Stimulated activated CD4-positive, alpha-beta T cell treated with anti-CD3 and anti-CD28 coated beads, Interleukin-2, amount 100 ng/mL, for 48 hours (primary cell): ENCODE results near the gene ARHGEF38.

Experiments used
- DNase-seq, 2 donors: peaks; one replicate each; pipeline ENCODE4 v3.0.0-alpha.2; 2020

The ARHGEF38 gene

DNA sequence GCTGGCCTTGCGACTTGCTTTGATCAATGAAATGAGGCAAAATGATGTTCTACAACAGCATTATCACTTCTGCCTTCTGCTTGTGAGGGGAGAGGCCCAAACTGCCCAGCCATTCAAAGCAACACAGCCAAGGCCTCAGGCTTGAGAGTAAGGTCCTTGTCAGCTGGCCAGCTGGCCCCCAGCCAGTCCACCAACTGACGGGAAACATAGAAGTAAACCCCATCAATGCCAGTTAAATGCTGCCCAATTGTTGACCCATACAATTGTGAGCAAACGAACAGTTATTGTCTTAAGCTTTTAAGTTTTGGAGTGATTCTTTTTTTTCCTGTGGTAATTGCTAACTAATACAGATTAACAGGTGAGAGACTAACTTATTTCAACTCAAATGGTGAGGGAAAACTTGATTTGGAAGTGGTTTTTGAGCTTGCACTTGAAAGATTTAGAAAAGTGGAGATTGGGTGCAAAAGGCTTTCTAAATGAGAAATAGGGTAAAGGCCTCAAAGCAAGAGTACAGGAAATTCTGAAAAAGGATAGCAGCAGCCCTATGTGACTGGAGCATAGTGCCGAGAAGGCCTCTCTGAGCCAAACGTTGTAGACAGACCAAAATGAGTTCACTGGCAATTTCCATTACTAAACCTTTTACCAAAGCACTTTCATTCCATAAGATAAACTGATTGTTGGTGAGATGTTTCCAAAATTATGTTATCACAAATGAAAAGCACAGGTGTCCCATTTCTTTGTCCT is 66.9 kb downstream of the ARHGEF38 start:
- no peak for DNase-seq

DNA sequence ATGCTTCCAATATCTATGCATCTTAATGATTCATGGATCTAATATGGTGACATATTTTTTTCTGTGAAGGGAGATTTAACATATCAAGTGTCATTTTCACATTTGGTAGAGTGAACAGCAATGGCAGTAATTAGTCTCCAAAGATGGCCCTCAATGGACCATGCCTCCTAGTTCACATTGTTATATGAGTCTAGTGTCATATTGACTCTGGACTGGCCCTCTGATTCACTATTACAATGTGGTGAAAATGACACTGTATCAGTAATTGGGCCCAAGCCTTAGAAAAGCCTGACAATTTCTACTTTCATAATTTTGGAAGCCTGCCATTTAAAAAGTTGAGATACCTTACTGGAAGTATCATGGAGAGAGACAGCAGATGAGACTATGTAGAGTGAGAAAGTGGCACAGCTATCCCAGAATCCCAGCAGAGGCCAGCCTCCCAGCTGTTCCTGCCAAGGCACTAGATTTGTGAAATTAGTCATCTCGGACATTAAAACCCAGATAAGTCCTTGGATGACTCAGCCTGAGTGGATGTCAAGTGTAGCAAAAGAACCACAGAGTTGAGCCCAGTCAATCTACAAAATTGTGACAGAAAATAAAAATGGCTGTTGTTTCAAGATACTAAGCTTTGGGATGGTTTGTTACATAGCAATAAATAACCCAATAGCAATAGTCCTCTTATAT is 68.4 kb downstream of the ARHGEF38 start:
- no peak for DNase-seq

DNA sequence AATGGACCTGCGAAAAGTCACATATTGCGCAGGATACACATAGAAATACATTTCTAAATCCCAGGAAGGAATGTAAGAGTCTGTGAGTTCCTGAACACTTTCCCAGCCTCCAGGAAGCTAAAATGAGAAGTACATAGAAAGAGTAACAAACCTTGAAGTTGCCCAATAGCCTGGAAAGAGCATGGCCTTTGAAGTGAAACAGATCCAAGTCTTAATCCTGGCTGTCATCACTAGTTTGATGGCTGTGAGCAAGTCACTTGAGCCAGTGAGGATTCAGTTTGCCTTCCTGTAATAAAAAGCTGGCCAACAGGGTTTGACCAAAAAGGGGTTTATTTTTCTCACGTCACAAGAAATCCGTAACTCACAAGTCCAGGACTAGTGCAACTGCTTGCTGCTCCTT is 69.8 kb downstream of the ARHGEF38 start:
- DNase-seq = no peak

DNA sequence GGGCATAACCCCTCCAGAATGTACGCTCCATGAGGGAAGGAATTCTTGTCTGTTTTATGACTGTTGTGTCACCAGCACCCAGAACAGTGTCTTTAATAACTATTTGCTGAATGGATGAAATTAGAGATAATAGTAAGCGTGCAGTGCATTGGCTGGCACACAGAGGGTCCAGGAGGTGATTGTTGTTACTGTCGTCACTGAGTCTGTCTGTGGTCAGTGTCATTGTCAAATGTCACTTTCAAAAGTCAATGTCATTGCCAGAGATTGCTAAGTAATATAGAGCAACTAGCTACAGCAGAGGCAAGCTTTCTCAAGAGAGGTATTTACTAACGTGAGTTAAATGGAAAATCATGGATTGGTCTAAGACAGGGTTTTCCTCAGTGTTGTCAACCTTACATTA is 70.7 kb downstream of the ARHGEF38 start:
- no peak for DNase-seq

DNA sequence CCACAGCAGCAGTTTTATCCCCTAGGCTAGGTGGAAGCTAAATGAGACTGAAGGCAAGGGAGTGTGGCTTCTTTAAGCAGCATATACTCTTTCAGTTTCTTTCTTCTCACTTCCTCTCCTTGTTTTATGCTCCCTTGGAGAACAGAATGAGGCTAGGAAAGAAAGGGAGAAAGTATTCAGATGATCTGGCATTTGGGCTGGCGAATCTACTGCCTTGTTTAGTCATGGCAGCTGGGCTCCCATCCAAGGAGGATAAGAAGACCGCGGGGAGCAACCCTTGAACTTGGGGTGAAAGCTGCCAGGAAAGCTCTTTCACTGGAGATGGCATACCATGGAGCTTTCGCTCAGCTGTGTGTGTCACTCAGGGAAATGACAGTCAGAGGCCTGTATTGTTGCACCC is 72.1 kb downstream of the ARHGEF38 start:
- DNase-seq = no peak

DNA sequence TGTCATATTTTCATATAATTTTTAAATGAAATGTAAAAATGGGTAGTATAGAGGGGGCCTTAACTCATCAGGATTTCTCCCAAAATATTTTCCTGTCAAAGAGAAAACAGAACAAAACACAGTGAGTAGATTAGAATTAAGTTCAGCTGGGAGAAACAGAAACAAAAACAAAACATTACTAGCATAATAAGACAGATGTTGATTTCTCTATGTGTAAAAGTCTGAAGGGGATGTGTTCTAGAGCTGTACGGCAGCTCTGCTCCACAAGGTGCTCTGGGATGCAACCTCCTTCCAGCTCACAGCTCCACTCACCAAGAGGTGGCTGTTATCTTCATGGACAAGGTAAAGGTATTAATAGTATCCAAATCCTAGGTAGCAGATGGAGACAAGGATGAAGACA is 72.8 kb downstream of the ARHGEF38 start:
- no peak for DNase-seq

DNA sequence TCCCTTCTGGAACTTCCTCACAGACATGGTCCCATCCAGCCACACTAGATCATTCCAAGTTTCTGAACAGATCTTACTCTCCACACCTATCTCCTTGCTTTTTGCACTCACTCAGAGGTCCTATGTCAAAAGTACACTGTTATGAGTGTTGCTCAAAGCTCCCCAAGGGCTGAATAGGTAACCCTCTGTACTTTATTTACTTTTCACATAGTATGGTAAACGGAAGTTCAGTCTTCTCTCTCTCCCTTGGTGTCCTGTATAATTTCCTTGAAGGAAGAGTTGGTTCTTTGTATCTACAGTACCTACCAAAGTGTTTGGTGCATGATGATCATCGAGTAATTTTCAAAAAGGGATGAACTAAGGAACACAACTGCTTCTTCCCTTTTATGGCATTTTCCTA is 74.4 kb downstream of the ARHGEF38 start:
- no peak for DNase-seq

DNA sequence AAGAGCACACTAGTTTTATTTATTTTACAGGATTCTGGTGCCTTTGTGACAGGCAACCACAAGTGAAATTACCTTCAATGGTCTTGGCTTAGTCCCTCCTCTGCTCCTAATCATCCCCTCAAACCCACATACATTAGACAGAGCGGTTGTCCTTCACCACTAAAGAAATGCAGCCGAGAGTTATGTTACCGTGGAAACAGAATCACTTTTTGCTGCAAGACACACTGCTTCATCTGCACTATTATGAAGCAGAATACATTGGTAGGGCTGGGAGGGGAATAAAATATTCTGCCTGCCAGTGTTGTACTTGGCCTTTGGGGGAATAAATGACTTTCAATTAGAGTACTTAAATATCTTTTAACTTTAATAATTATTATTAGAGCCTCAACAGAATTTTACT is 75.2 kb downstream of the ARHGEF38 start:
- DNase-seq = no peak

DNA sequence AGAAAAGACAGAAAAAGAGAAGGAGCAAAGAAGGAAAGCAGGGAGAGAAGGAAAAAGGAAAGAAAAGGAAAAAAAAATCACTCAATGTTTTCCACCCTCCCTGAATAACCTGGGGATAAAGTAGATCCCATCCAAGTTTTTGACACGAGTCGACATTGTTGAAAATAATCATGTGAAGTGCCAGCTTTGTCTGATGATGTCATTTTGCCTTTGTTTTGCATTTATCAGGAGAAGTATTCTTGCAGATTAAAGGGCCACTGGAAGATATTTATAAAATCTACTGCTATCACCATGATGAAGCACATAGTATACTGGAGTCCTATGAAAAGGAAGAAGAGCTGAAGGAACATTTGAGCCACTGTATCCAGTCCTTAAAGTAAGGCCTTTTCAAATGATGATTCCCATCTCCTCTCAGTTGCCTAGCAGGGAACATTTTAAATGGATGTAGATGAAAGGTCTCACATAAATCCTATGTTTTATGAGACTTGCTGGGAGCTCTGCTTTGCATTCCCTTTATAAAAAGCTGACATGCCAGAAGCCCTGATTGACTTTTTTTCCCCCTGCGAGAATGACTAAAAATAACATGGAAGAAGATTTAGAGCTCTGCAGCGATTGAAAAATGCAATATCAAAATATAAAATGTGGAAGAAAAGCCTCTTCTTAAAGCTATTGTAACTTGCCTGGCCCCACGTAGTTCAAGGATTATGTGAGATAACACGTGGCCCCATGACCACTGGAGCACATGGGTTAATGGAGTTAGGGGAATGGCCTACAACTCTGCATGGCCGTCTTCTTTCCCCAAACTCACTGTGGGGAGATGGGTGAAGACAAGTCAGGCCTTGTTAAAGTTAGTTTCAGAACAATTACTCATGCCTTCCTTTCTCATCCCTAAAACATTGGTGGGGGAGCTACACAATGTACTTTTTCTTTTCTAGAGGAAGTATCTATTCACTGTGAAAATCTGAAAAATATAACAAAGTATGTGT is 78.5 kb downstream of the ARHGEF38 start:
- DNase-seq = no peak

DNA sequence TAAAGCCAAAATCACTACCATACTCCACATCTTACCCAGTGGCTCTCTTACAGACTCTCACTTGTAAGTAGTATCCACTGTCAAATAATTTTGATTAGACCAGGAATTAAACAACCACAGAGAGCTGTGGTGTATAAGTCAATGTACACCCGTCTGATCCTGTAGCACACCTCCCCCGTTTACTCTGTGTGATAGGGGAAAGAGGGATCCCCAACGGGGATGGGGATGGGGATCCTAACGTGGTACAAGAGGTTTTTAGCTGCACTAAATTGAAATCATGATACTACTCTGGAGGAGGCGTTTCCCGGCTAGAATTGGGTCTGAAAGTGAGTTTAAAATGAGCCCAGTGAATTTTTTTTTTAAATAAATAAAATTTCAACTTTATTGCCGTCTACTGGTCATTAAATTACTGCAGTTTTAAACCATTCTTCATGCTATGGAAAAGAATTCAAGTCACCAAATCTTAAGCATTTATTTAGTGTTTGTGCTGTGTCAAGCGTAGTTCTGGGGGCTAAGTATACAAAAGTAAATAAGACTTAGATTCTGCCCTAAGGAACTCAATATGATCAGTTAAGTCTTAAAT is 79.5 kb downstream of the ARHGEF38 start:
- no peak for DNase-seq

DNA sequence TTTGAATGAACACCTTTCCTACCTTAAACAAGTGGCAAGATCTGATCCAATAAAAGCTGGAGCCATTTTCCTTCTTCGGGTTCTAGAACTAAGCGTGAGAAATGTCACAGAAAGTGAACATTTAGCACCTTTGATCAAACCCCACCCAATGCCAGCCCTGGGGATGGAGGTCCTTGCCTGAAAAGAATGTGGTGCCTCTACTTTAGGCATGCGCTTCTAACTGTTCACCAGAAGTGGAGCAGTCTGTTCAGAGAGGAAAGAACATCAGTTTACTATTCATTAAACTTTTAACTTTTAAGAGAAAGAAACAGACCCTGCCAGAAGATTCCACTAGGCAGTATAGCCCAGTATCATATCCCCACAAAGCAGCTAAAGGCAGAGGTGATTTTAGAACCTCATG is 80.2 kb downstream of the ARHGEF38 start:
- no peak for DNase-seq

DNA sequence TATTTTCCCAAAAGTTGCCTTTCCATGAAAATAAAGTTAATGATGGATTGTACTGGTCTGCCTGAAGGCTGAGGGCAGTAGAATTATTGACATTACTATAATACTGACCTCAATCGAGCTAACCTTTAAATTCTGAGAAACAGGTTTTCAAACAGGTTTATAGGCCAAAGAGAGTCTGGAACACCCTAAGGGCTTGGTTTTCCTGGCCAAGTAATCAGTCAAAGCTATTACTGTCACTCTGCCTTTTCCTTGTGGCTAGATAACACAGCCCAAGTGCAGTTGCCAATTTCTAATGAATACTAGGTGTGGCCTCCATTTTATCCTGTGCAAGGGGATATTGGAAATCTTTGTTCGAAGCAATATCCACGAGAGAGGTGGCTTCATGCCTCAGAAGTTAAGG is 80.8 kb downstream of the ARHGEF38 start:
- no peak for DNase-seq

DNA sequence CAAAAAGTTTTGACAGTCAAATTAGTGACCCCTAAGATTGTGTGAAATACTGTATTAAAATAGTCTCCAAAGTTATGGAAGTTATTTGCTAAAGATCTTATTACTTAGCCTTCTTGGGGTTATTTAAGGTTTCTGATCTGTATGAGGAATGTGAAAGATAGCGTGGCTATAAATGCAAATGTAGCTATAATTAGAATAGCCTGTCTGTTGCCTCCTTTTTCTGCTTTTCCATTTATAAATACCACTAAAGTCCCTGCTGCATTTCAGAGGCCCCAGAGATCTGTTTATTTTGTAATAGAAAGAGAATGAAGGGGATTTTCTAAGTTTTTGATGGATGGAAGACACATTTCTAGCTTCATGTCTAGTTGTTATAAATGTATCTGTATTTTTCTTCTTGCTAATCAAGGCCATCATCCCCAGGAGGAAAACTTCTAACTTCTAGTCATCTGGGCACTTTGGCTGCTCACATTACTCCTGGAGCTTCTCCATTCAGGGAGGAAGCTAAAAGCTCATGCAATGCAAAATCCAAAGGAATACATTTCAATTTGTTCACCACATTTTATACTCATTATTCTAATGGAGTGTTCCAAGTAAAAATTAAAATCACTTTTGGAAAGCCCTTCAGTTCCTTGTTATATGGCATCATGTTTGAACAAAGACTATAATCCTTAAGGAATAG is 82.1 kb downstream of the ARHGEF38 start:
- DNase-seq = no peak

DNA sequence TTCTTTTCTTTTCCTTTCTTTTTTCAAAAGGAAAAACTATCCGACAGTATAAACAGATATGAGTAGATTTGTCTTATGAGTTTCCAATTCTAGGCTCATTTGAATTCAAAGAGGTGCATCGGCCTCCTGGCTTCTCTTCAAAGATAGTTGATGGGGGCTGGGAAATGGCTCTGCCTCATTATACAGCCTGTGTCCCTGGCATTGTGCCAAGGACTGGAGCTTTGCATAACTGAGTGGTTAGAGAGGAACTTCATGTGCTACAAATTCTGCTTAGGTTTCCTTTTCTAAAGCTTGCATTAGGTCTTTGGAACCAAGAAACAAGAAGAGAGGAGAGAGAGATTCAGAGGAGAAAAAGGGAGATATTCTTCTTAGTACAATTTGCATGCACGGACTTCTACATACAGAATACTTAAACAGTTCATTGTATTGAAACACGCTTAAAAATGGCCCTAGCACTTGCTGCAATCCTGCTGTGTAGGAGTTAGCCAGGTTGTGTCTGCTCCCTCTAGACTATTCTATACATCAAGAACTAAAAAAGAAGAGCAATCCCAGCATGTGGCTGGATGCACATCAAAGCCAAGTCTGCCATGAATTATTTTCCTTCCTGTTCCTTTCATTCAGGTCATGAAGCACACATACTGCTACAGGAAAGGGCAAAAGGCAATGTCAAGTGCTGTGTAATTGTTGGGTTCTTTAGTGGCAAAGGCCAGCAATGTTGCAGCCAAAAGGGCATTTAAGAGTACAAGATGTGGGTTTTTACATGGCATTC is 85.2 kb downstream of the ARHGEF38 start:
- no peak for DNase-seq

DNA sequence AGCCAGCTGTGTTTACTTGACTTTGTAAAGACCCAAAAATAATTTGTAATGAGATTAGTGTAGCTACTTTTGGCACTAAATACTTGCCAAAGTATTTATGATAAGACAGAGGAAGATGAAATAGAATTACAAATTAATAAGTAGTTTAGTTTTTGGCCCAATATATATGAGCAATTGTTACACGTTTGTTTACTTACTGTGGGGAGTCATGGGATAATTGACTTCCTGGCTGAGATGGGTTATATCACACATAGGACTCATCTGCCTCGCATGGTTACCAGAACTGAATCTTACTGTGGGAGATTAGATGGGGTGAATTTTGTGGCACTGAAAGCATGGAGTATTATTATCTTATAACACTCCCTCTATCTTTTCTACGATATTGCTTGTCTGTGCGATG is 89.4 kb downstream of the ARHGEF38 start:
- no peak for DNase-seq

DNA sequence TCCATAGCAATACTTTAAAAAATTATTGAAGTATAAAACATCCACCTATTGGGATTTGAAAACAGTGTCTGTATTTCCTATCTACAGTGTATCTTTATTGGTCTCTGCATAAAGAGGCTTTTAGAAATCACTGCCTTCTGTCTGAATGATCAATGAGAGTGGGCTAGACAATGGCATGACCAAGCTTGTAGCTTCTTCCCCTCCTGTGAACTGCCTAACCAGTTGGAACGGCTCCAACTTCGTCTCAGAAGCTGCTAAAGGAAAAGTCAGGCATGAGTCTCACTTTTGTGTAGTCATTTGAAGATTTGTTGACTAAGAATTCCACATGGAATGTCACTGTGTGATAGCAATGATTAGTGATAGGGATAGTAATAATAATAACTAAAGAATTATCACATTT is 91.8 kb downstream of the ARHGEF38 start:
- no peak for DNase-seq

DNA sequence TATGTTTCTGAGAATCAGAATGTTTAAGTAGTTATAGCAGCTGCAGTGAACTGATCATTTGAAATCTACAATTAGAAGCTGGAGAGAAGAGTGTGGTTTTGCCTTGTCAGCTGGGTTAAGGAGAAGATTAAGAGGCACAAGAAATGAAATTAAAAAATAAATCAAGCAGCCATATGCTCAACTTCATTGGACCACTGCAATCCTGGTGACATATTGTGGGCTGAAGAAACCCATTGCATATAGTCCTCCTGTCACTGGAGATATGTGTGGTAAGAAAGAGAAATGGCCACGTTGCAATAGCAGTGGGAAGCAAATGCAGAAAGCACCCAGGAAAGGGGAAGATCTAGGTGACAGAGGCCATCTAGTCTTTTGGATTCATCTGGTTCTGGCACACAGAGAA is 93.0 kb downstream of the ARHGEF38 start:
- no peak for DNase-seq

DNA sequence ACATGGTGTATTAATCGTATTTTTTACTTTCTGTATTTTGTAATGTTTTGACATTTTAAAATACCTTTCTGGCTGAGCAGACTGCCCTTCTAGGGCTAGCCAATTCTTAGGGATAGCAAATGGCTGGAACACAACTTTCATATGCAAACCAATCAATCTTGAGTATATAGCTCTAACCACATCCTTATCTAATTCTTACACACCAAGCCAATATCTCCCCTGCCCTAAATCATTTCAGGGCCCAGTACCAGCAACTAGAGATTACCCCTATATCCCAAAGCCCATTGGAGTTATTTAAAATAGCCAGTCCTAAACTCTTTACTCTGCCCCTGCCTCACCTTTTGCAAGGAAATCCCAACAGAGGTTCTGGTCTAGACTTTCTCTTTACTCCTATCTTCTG is 97.8 kb downstream of the ARHGEF38 start:
- no peak for DNase-seq

DNA sequence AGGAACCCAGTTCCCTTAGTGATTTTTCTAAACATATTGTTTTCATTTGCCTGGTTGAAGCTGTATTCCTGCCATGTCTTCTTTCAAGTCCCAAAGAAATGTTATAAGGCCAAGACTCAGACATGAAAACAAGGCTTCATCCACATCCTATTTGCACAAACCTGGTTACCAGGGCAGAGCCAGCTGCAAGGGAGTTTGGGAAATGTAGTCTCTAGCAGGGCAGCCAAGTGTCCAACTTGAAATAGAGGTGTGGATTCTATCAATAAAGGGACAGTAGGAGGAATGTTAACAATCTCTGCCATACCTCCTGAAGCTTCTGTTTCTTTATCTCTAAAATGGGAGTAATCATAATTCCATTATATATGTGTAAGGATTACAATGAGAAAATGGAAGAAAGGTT is 99.5 kb downstream of the ARHGEF38 start:
- DNase-seq = no peak

DNA sequence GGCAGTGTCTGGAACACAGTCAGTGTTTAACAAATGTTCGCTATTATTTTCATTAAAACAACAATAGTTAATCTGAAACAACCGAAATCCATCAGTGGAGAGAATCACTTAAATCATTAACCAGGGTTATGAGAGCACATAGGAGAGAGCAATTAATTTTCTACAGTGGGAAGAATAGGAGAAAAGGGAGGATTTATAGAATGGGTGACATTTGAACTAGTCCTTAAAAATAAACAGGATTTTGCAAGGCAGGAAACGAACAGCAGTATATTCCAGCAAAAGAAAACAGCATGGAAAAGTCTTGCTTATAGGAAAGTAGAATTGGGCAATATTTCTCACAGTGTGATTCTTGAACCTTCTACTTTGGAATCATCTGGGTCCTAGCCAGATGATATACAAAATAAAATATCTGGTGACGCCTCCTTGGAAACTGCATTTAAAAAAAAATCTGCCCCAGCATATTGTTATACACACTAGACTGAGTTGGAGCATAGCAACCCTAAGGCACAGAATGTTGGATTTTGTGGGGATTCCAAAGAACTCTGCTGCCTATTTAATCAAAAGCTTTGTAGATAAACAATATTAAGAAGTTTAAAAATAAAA is 100.0 kb downstream of the ARHGEF38 start:
- DNase-seq = no peak

DNA sequence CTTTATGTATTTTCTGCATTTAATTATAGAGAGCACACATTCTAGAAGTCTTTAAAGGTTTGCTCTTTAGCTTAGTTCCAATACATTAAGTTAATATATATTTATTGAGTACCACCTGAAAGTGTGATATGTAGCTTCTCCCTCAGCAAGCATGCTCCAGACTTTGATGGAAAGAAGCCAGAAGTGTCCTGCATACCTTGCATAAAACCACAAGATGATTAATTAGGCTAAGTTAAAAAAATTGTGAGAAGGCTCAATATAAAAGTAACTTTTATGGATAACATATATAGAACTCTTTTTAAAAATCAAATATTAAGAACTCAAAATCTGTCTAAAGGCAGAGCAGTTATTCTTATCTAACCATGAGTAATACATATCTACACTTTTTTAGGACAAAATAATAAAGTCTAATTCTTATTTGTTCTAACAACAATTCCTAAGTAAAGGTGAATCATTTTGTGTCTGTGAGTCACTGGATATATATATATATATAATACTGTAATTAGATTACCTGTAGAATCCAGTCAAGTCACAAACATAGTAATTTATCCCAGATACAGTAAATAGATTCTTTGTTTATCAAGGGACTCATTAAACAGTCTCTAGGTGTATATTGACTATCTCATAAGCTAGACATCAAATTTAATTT is 104.8 kb downstream of the ARHGEF38 start:
- DNase-seq = no peak
